Measurements from ENCODE around the gene COL23A1. TPM values are rescaled to one million over a fixed set of nuclear protein-coding genes. Genes with fewer than 3 reads are reported as not detected.
A peak's percentile ranks its signal among the peaks of the same experiment; 100 is the strongest.

Gene COL23A1
- total RNA-seq, 1 experiment from 2014 or later = 5.7 TPM

DNA sequence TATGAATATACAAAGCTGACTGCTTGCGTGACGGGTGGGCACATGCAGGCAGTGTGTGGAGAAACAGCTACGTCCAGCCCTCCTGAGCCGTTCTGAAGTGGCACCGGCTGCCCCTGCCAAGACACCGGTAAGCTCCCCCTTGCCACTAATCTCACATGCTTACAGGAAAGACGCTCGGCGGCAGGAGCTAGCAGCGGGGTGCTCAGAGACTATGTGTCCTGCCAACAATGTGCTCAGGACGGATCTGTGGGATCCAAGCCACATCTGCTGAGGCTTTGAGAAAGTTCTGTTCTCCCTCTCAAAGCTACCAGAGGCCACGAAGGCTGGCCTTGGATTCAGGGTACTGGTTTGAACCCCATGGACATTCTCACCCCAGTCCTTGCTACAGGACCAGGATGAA, 200.4 kb downstream of the COL23A1 start:
- Histone ChIP-seq H3K9me2 (replicated peaks; ENCODE audit: insufficient read depth, low read length) (no peaks in the 10 kb centered on the region), H3K4me1 (ENCODE audit: low read length) (no peaks in the 10 kb centered on the region), H3K4me3 (ENCODE audit: low read length) (no peak overlapping the region), H3K9me3 (ENCODE audit: low read length) (no peaks in the 10 kb centered on the region), H4K20me1 (ENCODE audit: insufficient read depth, low read depth, low read length) (no peaks in the 10 kb centered on the region), H3K27me3 (ENCODE audit: low read length) (no peaks in the 10 kb centered on the region), H3K9ac (ENCODE audit: low read length) (no peak overlapping the region), H3K79me2 (ENCODE audit: low read length) (no peaks in the 10 kb centered on the region), H3K36me3 (ENCODE audit: insufficient read depth, low read length) (no peaks in the 10 kb centered on the region), H2AFZ (ENCODE audit: low read length) (no peak overlapping the region), H3K4me2 (ENCODE audit: low read depth, low read length, poor library complexity, severe bottlenecking) (no peak overlapping the region), H3K27ac (ENCODE audit: low read length) (no peak overlapping the region)
- DNase-seq = no peak

DNA sequence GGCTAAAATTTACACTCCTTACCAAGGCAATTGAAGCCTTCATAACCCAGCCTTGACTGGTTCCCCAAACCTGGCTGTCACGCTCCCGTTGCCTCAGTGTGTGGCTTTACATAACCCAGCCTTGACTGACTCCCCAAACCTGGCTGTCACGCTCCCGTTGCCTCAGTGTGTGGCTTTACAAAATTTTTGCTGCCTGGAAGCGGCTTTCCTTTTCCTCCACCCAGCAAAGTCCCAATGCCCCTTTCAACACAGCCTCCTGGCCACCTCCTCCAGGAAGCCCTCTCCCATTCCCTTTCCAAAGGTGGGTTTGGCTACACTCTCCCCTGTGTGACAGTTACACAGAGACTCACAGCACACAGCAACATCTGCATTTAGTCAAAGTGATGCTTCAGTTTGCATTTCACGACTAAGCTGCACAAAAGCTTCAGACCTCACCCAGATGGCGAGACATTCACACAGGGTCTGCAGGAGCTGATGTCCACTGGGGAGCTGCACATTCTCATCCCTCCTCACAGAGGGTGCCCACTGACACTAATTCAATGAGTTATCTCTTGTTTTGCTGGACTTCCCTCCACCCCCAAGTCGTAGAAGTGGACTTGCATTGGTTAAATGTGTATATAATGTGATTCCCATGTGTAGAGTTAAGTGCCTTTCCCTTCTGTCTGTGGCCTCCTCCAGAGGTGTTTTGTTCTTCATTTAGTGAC, 201.0 kb downstream of the COL23A1 start:
- Histone ChIP-seq H3K9me3 (ENCODE audit: low read length) (no peaks in the 10 kb centered on the region), H3K4me3 (ENCODE audit: low read length) (no peak overlapping the region), H3K9me2 (replicated peaks; ENCODE audit: insufficient read depth, low read length) (no peaks in the 10 kb centered on the region), H3K27me3 (ENCODE audit: low read length) (no peaks in the 10 kb centered on the region), H3K4me2 (ENCODE audit: low read depth, low read length, poor library complexity, severe bottlenecking) (no peak overlapping the region), H3K4me1 (ENCODE audit: low read length) (no peaks in the 10 kb centered on the region), H3K36me3 (ENCODE audit: insufficient read depth, low read length) (no peaks in the 10 kb centered on the region), H3K79me2 (ENCODE audit: low read length) (no peaks in the 10 kb centered on the region), H2AFZ (ENCODE audit: low read length) (no peak overlapping the region), H3K27ac (ENCODE audit: low read length) (no peak overlapping the region), H4K20me1 (ENCODE audit: insufficient read depth, low read depth, low read length) (no peaks in the 10 kb centered on the region), H3K9ac (ENCODE audit: low read length) (no peak overlapping the region)
- peak; percentile 40 for DNase-seq

DNA sequence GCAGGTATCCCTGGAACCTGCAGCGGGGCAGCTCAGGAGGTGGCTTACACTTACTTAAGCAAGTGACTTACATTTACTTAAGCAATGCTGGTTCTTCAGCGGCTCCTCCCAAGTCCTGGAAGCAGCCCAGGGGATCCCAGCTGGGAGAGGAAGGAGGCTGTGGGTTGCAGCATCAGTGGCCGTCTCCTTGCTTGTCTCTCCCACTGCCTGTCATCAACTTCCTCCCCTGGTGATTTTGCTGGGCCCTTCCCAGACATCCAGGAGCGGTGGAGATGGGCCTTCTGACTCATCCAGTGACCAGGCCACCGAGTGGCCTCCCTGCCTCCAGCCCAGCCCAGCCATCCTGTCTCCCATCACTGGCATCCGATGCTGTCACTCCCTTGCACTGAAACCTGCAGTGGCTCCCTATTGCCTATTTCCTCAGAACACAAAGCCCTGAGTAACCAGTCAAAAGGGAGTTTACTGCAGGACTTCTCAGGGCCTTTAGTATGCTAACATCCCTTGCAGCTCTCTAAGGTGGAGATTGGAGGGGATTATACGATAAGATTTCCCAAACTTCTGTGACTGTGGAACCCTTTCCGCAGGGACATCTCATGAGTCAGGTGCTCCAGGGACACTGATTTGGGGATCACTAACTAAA, 201.7 kb downstream of the COL23A1 start:
- DNase-seq = peak; percentile 14
- no peaks in the 10 kb centered on the region for H3K4me1 ChIP-seq (ENCODE audit: low read length)
- H3K27ac ChIP-seq (ENCODE audit: low read length) = no peak overlapping the region
- no peak overlapping the region for H3K4me3 ChIP-seq (ENCODE audit: low read length)
- no peaks in the 10 kb centered on the region for H4K20me1 ChIP-seq (ENCODE audit: insufficient read depth, low read depth, low read length)
- H3K36me3 ChIP-seq (ENCODE audit: insufficient read depth, low read length) = no peaks in the 10 kb centered on the region
- no peak overlapping the region for H3K9ac ChIP-seq (ENCODE audit: low read length)
- no peaks in the 10 kb centered on the region for H3K79me2 ChIP-seq (ENCODE audit: low read length)
- no peaks in the 10 kb centered on the region for H3K9me3 ChIP-seq (ENCODE audit: low read length)
- H3K27me3 ChIP-seq (ENCODE audit: low read length) = no peaks in the 10 kb centered on the region
- H3K4me2 ChIP-seq (ENCODE audit: low read depth, low read length, poor library complexity, severe bottlenecking) = no peak overlapping the region
- no peak overlapping the region for H2AFZ ChIP-seq (ENCODE audit: low read length)
- H3K9me2 ChIP-seq (replicated peaks; ENCODE audit: insufficient read depth, low read length) = no peaks in the 10 kb centered on the region

DNA sequence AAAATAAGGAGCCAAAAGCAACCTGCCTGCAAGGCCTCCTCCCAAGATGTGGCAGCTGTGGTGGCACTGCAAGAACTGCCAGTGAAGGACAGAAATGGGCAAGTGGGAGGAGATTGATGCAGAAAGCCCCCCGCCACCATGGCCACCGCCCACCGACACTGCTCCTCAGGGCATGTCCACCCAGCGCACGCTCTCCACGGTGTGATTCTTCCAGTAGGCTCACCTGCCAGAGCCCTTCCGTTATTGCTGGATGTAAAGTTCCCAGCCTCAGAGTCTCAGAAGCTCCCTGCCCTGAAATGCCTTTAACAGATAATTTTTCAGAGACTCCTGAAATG, 202.4 kb downstream of the COL23A1 start:
- Histone ChIP-seq H2AFZ (ENCODE audit: low read length) (no peak overlapping the region), H3K4me1 (ENCODE audit: low read length) (no peaks in the 10 kb centered on the region), H3K4me2 (ENCODE audit: low read depth, low read length, poor library complexity, severe bottlenecking) (no peak overlapping the region), H3K9me3 (ENCODE audit: low read length) (no peaks in the 10 kb centered on the region), H3K27ac (ENCODE audit: low read length) (no peak overlapping the region), H3K9ac (ENCODE audit: low read length) (no peak overlapping the region), H4K20me1 (ENCODE audit: insufficient read depth, low read depth, low read length) (no peaks in the 10 kb centered on the region), H3K9me2 (replicated peaks; ENCODE audit: insufficient read depth, low read length) (no peaks in the 10 kb centered on the region), H3K4me3 (ENCODE audit: low read length) (no peak overlapping the region), H3K36me3 (ENCODE audit: insufficient read depth, low read length) (no peaks in the 10 kb centered on the region), H3K79me2 (ENCODE audit: low read length) (no peaks in the 10 kb centered on the region), H3K27me3 (ENCODE audit: low read length) (no peaks in the 10 kb centered on the region)
- peak; percentile 25 for DNase-seq

DNA sequence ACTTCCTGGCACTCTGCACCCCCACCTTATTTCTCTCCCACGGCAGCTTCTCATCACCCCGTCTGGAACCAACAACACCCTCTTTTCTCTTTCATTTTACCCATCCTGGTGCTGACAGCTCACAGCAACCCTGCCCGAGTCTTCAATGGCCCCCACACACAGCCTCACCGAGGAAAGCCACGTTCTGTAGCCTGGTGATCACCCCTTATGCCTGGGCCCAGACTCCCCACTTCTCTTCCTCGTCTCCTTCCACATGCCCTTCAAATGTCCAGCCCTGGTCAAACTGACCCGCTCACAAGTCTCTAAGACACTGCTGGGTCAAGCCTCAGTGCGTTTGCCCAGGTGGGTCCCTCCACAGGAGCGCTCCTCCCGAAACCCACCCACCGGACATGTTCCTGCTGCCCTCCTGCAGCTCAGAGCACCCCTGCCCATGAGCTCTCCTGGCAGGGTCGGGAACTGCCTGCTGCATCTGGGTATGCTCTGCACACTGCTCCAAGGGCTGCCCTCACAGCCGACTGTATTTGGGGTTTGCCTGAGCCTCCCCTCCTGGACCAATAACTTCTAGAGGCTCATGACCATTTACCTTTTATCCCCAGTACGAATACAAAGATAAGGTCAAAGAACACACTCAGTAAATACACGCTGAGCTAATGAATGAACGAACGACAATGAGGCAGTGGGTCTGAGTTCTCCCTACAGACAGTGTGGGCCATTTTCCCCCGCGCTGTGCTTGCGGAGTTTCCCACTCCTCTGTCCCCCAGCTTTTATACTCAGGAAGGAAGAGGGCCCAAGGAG, 202.9 kb downstream of the COL23A1 start:
- Histone ChIP-seq H3K4me2 (ENCODE audit: low read depth, low read length, poor library complexity, severe bottlenecking) (no peak overlapping the region), H3K4me1 (ENCODE audit: low read length) (no peaks in the 10 kb centered on the region), H3K27me3 (ENCODE audit: low read length) (no peaks in the 10 kb centered on the region), H3K4me3 (ENCODE audit: low read length) (no peak overlapping the region), H3K27ac (ENCODE audit: low read length) (no peak overlapping the region), H2AFZ (ENCODE audit: low read length) (no peak overlapping the region), H3K79me2 (ENCODE audit: low read length) (no peaks in the 10 kb centered on the region), H3K36me3 (ENCODE audit: insufficient read depth, low read length) (no peaks in the 10 kb centered on the region), H3K9ac (ENCODE audit: low read length) (no peak overlapping the region), H3K9me2 (replicated peaks; ENCODE audit: insufficient read depth, low read length) (no peaks in the 10 kb centered on the region), H3K9me3 (ENCODE audit: low read length) (no peaks in the 10 kb centered on the region), H4K20me1 (ENCODE audit: insufficient read depth, low read depth, low read length) (no peaks in the 10 kb centered on the region)
- DNase-seq = peak; percentile 10

DNA sequence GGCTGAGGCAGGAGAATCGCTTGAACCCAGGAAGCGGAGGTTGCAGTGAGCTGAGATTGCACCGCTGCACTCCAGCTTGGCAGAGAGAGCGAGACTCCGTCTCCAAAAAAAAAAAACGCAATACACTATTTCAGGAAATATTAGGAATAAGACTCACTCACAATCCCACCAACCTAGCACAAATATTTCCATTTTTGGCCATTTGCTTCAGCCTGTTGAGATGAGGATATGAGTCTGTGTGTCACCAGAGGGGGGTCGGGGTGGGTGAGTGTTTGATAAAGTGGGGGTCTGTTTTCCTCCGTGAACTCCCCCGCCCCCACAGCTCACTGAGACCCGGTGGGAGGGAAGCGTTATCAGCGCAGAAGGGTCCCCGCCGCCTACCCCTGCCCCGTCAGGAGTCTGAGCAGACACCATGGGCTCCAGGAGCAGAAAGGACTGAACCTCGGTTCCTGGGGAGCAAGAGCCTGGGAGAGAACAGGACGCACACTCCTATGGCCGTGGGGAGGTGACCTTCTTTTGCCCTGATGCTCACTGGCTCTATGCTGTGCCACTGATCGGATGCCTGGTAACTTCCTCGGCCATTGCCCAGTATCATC, 203.8 kb downstream of the COL23A1 start:
- H2AFZ ChIP-seq (ENCODE audit: low read length) = no peak overlapping the region
- H3K9me2 ChIP-seq (replicated peaks; ENCODE audit: insufficient read depth, low read length) = no peaks in the 10 kb centered on the region
- no peaks in the 10 kb centered on the region for H3K4me1 ChIP-seq (ENCODE audit: low read length)
- H3K27me3 ChIP-seq (ENCODE audit: low read length) = no peaks in the 10 kb centered on the region
- no peak overlapping the region for H3K27ac ChIP-seq (ENCODE audit: low read length)
- H3K4me3 ChIP-seq (ENCODE audit: low read length) = no peak overlapping the region
- H3K4me2 ChIP-seq (ENCODE audit: low read depth, low read length, poor library complexity, severe bottlenecking) = no peak overlapping the region
- peak; percentile 4 for DNase-seq
- H3K9ac ChIP-seq (ENCODE audit: low read length) = no peak overlapping the region
- no peaks in the 10 kb centered on the region for H3K36me3 ChIP-seq (ENCODE audit: insufficient read depth, low read length)
- no peaks in the 10 kb centered on the region for H3K9me3 ChIP-seq (ENCODE audit: low read length)
- H4K20me1 ChIP-seq (ENCODE audit: insufficient read depth, low read depth, low read length) = no peaks in the 10 kb centered on the region
- H3K79me2 ChIP-seq (ENCODE audit: low read length) = no peaks in the 10 kb centered on the region

DNA sequence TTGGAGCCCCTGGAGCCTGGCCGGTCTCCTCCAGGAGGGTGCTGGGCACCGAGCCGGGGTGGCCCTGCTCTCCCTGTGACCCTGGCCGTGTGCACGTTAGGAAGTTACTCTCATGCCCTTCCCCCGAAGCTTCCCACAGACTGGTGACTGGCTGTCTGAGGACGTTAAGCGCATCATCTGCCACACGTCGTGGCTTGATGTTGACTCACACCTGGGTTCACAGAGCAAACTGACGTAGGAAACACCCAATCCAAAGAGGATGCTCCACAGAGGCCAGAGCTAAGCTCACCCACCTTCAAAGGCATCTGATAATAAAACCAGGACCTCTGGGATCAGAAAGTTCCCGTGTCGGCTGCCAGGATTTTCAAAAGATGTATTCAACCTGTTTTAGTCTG, 204.7 kb downstream of the COL23A1 start:
- Histone ChIP-seq H3K9me3 (ENCODE audit: low read length) (no peaks in the 10 kb centered on the region), H3K27ac (ENCODE audit: low read length) (no peak overlapping the region), H2AFZ (ENCODE audit: low read length) (no peak overlapping the region), H3K27me3 (ENCODE audit: low read length) (no peaks in the 10 kb centered on the region), H3K9ac (ENCODE audit: low read length) (no peak overlapping the region), H4K20me1 (ENCODE audit: insufficient read depth, low read depth, low read length) (no peaks in the 10 kb centered on the region), H3K79me2 (ENCODE audit: low read length) (no peaks in the 10 kb centered on the region), H3K4me1 (ENCODE audit: low read length) (no peaks in the 10 kb centered on the region), H3K36me3 (ENCODE audit: insufficient read depth, low read length) (no peaks in the 10 kb centered on the region), H3K4me2 (ENCODE audit: low read depth, low read length, poor library complexity, severe bottlenecking) (no peak overlapping the region), H3K9me2 (replicated peaks; ENCODE audit: insufficient read depth, low read length) (no peaks in the 10 kb centered on the region), H3K4me3 (ENCODE audit: low read length) (no peak overlapping the region)
- DNase-seq = peak; percentile 35

DNA sequence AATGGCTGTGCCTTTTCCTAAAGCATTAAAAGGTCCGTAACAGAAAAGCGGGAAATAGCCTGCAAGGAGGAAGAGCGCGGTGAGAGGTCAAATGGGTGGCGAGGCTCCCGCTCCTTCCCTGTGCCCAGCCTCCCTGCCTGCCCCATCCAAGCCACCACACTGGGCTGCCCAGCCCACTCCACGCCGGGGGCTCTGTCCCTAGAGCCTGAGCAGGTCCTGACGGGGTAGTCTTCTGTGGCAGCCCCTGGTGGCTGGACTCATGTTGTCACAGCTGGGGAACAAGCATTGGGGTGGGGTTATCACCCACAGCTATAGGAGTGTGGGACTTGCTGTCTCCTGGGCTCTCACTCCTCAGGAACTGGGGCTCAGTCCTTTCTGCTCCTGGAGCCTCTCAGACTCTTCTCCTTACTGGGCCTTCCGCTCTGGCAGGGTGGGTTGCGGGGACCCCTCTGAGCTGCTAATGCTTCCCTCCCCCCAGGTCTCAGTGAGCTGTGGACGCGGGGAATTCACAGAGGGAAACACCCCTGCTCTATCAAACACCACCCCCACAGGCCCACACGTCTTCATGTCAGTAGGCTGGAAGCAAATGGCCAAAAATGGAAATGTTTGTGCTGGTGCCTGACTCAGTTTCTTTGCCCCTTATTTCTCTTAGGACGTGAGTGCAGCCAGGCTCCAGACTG, 205.2 kb downstream of the COL23A1 start:
- Histone ChIP-seq H3K4me1 (ENCODE audit: low read length) (no peaks in the 10 kb centered on the region), H3K4me3 (ENCODE audit: low read length) (no peak overlapping the region), H3K9me2 (replicated peaks; ENCODE audit: insufficient read depth, low read length) (no peaks in the 10 kb centered on the region), H3K4me2 (ENCODE audit: low read depth, low read length, poor library complexity, severe bottlenecking) (no peak overlapping the region), H3K36me3 (ENCODE audit: insufficient read depth, low read length) (no peaks in the 10 kb centered on the region), H3K79me2 (ENCODE audit: low read length) (no peaks in the 10 kb centered on the region), H2AFZ (ENCODE audit: low read length) (no peak overlapping the region), H3K27me3 (ENCODE audit: low read length) (no peaks in the 10 kb centered on the region), H3K9me3 (ENCODE audit: low read length) (no peaks in the 10 kb centered on the region), H3K9ac (ENCODE audit: low read length) (no peak overlapping the region), H3K27ac (ENCODE audit: low read length) (no peak overlapping the region), H4K20me1 (ENCODE audit: insufficient read depth, low read depth, low read length) (no peaks in the 10 kb centered on the region)
- peak; percentile 5 for DNase-seq
